SK-N-MC (cell line): ENCODE results near the gene DOC2B.
"Not testable (repeated sequence)": the region's sequence is repeated elsewhere in the genome, so short reads cannot be mapped to it uniquely, and the experiment has no call there.

ENCODE experiments used
- DNase-seq: peaks from one replicate; pipeline ENCODE4 v3.0.0-alpha.2; 2011; ENCODE audit warnings: low read depth, low spot score
- H3K27ac ChIP-seq: fragments of 200-600 bp; sonication (generic); 2 replicates; pipeline ENCODE4 v1.5.1; 2016; ENCODE audit warnings: mixed run types
- H3K36me3 ChIP-seq: fragments of 200-600 bp; sonication (generic); 2 replicates; pipeline ENCODE4 v1.6.1; 2017; ENCODE audit warnings: antibody characterized with exemption, low read length, mixed read lengths; ENCODE audit not compliant: insufficient read depth
- H3K4me3 ChIP-seq: fragments of 200-600 bp; sonication (generic); 2 replicates; pipeline ENCODE4 v1.5.1; 2016
- H3K9ac ChIP-seq: fragments of 200-600 bp; sonication (generic); 2 replicates; pipeline ENCODE4 v1.8.0; 2017; ENCODE audit warnings: mixed run types, mixed read lengths; ENCODE audit not compliant: insufficient read length
- H3K9me3 ChIP-seq: fragments of 200-600 bp; sonication (generic); 2 replicates; pipeline ENCODE4 v1.6.1; 2017; ENCODE audit warnings: low read depth, mild to moderate bottlenecking, antibody characterized with exemption, low read length, moderate library complexity, mixed read lengths
- EZH2 ChIP-seq: fragments of 200-600 bp; sonication (generic); IDR thresholded peaks from one replicate; pipeline ENCODE4 v1.6.1; 2017; ENCODE audit warnings: antibody characterized with exemption
- FOXP2 ChIP-seq: optimal IDR thresholded peaks from 2 replicates; pipeline ENCODE3; 2011; ENCODE audit warnings: mild to moderate bottlenecking, moderate library complexity; ENCODE audit not compliant: insufficient read depth; ENCODE audit errors: extremely low read length, control extremely low read depth
- POLR2AphosphoS5 ChIP-seq: IDR thresholded peaks from 2 replicates; pipeline ENCODE4 v1.6.1; 2012; ENCODE audit warnings: mild to moderate bottlenecking, low read depth, low read length, borderline replicate concordance

Gene DOC2B

GRCh38 chr17:204427-205147 lies 23.1 kb upstream of the DOC2B start:
- H3K36me3 ChIP-seq, result no peaks in the 10 kb centered on the region
- no peak for TF ChIP-seq POLR2AphosphoS5
- TF ChIP-seq FOXP2, result no peak
- no peak for TF ChIP-seq EZH2
- no peaks in the 10 kb centered on the region for H3K9me3 ChIP-seq
- no peak overlapping the region for H3K9ac ChIP-seq
- H3K4me3 ChIP-seq, result no peak overlapping the region
- H3K27ac ChIP-seq, result no peak overlapping the region
- DNase-seq, result no peak

- Histone ChIP-seq H3K27ac (no peak overlapping the region), H3K36me3 (no peaks in the 10 kb centered on the region), H3K9me3 (no peaks in the 10 kb centered on the region), H3K4me3 (no peak overlapping the region), H3K9ac (no peak overlapping the region)
- TF ChIP-seq POLR2AphosphoS5 (no peak), FOXP2 (no peak), EZH2 (no peak)
- DNase-seq, result no peak
These were observed 21.1 kb upstream of the DOC2B start for GRCh38 chr17:202501-202951.

- H3K36me3 ChIP-seq, H3K9ac ChIP-seq, DNase-seq, H3K27ac ChIP-seq, H3K4me3 ChIP-seq, H3K9me3 ChIP-seq: not testable (repeated sequence)
These were observed 20.3 kb upstream of the DOC2B start for GRCh38 chr17:201736-202135.

- not testable (repeated sequence) for H3K9me3 ChIP-seq, DNase-seq, H3K36me3 ChIP-seq, H3K9ac ChIP-seq, H3K4me3 ChIP-seq, H3K27ac ChIP-seq
These were observed 19.8 kb upstream of the DOC2B start for GRCh38 chr17:201257-201656.

- Histone ChIP-seq H3K36me3 (no peaks in the 10 kb centered on the region), H3K9ac (no peak overlapping the region), H3K9me3 (no peaks in the 10 kb centered on the region), H3K4me3 (no peak overlapping the region), H3K27ac (no peak overlapping the region)
- TF ChIP-seq POLR2AphosphoS5, result no peak
- no peak for TF ChIP-seq FOXP2
- TF ChIP-seq EZH2, result no peak
- no peak for DNase-seq
These were observed 19.1 kb upstream of the DOC2B start for GRCh38 chr17:200586-200985.

- Histone ChIP-seq H3K4me3 (no peak overlapping the region), H3K36me3 (no peaks in the 10 kb centered on the region), H3K27ac (no peak overlapping the region), H3K9ac (no peak overlapping the region), H3K9me3 (no peaks in the 10 kb centered on the region)
- no peak for DNase-seq
- TF ChIP-seq FOXP2, result no peak
- no peak for TF ChIP-seq EZH2
- TF ChIP-seq POLR2AphosphoS5, result no peak
These were observed 18.5 kb upstream of the DOC2B start for GRCh38 chr17:199806-200545.

GRCh38 chr17:199191-199604 lies 17.7 kb upstream of the DOC2B start:
- Histone ChIP-seq H3K36me3 (no peaks in the 10 kb centered on the region), H3K27ac (peak overlapping the region; percentile 90), H3K4me3 (peak overlapping the region; percentile 5), H3K9ac (peak overlapping the region; percentile 17), H3K9me3 (no peaks in the 10 kb centered on the region)
- no peak for TF ChIP-seq POLR2AphosphoS5
- TF ChIP-seq FOXP2, result no peak
- no peak for TF ChIP-seq EZH2
- no peak for DNase-seq

GRCh38 chr17:198225-198624 lies 16.8 kb upstream of the DOC2B start:
- not testable (repeated sequence) for H3K36me3 ChIP-seq, DNase-seq, H3K9me3 ChIP-seq, H3K4me3 ChIP-seq
- peak overlapping the region; percentile 17 for H3K9ac ChIP-seq
- H3K27ac ChIP-seq, result peak overlapping the region; percentile 90

GRCh38 chr17:197352-197751 lies 15.9 kb upstream of the DOC2B start:
- no peak for DNase-seq
- no peak for TF ChIP-seq POLR2AphosphoS5
- no peak for TF ChIP-seq EZH2
- TF ChIP-seq FOXP2, result no peak
- Histone ChIP-seq H3K4me3 (no peak overlapping the region), H3K27ac (no peak overlapping the region), H3K9ac (no peak overlapping the region), H3K36me3 (no peaks in the 10 kb centered on the region), H3K9me3 (no peaks in the 10 kb centered on the region)
